ENCODE measurements around the gene LPP.

GRCh38 chr3:188383748-188384147 lies 229.8 kb downstream of the LPP start:
- TF ChIP-seq ZNF274 (CRISPR knock-in tag; IDR thresholded peaks at IDR 0.05) = no peak
- no peak for TF ChIP-seq SIN3A (IDR thresholded peaks at IDR 0.05; ENCODE audit: borderline replicate concordance, low read depth, low read length)
- no peak for TF ChIP-seq ZNF563 (CRISPR knock-in tag; IDR thresholded peaks at IDR 0.05)
